ENCODE results near the gene FTCDNL1.

The FTCDNL1 gene

GRCh38 chr2:199742884-199743283 is 108.1 kb downstream of the FTCDNL1 start:
- no peak for DNase-seq (ENCODE audit: low spot score)

GRCh38 chr2:199740111-199740428 is 110.9 kb downstream of the FTCDNL1 start:
- no peak for DNase-seq (ENCODE audit: low spot score)

GRCh38 chr2:199739413-199740110 is 111.4 kb downstream of the FTCDNL1 start:
- peak; percentile 79 for DNase-seq (ENCODE audit: low spot score)

GRCh38 chr2:199738727-199739412 is 112.1 kb downstream of the FTCDNL1 start:
- no peak for DNase-seq (ENCODE audit: low spot score)

- DNase-seq (ENCODE audit: low spot score) = no peak
Measured at GRCh38 chr2:199734651-199735050, 116.3 kb downstream of the FTCDNL1 start.

GRCh38 chr2:199734011-199734410 is 117.0 kb downstream of the FTCDNL1 start:
- DNase-seq (ENCODE audit: low spot score) = no peak

GRCh38 chr2:199727801-199728200 is 123.2 kb downstream of the FTCDNL1 start:
- no peak for DNase-seq (ENCODE audit: low spot score)

- no peak for DNase-seq (ENCODE audit: low spot score)
Measured at GRCh38 chr2:199727306-199727705, 123.7 kb downstream of the FTCDNL1 start.

GRCh38 chr2:199718074-199718473 is 132.9 kb downstream of the FTCDNL1 start:
- no peak for DNase-seq (ENCODE audit: low spot score)

- DNase-seq (ENCODE audit: low spot score) = no peak
Measured at GRCh38 chr2:199717587-199717907, 133.4 kb downstream of the FTCDNL1 start.

- no peak for DNase-seq (ENCODE audit: low spot score)
Measured at GRCh38 chr2:199716807-199717586, 134.0 kb downstream of the FTCDNL1 start.

GRCh38 chr2:199713746-199714145 is 137.2 kb downstream of the FTCDNL1 start:
- DNase-seq (ENCODE audit: low spot score) = no peak

GRCh38 chr2:199710551-199710950 is 140.4 kb downstream of the FTCDNL1 start:
- DNase-seq (ENCODE audit: low spot score) = no peak

Measured in left forelimb (tissue), 1 donor.